ENCODE results near the gene NLGN1.

DNA sequence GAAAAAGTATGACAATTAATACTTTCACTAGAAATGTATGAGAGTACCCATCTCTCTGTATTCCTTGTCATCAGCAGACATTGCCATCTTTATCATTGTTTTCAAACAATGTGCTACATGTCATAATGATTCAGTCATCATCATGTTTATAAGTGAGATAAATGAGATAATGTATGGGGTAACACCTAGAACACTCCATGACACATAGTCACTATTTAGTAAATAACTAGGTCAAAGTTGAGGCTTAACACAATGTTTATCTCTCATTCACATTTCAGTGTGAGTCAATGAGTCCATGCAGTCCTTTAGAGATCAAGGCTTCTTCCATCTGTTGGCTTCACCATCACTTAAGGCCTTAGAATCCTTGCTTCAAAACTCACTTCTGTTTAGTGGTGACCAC, 70.0 kb downstream of the NLGN1 start:
- TF ChIP-seq, protein P1, sequence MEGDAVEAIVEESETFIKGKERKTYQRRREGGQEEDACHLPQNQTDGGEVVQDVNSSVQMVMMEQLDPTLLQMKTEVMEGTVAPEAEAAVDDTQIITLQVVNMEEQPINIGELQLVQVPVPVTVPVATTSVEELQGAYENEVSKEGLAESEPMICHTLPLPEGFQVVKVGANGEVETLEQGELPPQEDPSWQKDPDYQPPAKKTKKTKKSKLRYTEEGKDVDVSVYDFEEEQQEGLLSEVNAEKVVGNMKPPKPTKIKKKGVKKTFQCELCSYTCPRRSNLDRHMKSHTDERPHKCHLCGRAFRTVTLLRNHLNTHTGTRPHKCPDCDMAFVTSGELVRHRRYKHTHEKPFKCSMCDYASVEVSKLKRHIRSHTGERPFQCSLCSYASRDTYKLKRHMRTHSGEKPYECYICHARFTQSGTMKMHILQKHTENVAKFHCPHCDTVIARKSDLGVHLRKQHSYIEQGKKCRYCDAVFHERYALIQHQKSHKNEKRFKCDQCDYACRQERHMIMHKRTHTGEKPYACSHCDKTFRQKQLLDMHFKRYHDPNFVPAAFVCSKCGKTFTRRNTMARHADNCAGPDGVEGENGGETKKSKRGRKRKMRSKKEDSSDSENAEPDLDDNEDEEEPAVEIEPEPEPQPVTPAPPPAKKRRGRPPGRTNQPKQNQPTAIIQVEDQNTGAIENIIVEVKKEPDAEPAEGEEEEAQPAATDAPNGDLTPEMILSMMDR (IDR thresholded peaks at IDR 0.05): no peak
- no peak for TF ChIP-seq ZFX (IDR thresholded peaks at IDR 0.05; ENCODE audit: borderline replicate concordance)
